Eye (tissue), 1 donor: Measurements from ENCODE around the gene GJD4.

Experiments used
- DNase-seq: peaks from one replicate; pipeline ENCODE4 v3.0.0-alpha.2; 2015

The GJD4 gene, protein sequence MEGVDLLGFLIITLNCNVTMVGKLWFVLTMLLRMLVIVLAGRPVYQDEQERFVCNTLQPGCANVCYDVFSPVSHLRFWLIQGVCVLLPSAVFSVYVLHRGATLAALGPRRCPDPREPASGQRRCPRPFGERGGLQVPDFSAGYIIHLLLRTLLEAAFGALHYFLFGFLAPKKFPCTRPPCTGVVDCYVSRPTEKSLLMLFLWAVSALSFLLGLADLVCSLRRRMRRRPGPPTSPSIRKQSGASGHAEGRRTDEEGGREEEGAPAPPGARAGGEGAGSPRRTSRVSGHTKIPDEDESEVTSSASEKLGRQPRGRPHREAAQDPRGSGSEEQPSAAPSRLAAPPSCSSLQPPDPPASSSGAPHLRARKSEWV

DNA sequence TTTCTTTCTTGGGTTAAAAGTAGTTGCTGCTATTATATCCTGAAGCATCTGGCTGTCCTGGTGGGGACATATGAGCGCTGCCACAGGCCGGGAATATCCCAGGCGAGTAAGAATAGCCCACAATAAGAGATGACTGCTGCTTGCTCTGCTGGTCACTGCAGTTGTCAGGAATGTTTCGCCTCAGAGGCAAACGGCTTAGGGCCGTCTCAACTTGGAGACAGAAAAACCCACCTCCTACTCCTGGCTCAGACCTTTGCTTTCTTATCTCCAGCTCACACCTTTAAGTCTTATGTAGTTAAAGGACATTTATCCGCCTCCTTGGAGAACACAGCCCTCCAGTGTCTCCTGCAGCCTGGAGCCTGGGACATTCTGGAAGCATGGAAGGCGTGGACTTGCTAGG, at the start of gene GJD4:
Gene GJD4 (plus strand): TSS at position 151 of the 400 bp plus-strand sequence. CDS start 227 bp downstream, at position 378.
- DNase-seq, result no peak

DNA sequence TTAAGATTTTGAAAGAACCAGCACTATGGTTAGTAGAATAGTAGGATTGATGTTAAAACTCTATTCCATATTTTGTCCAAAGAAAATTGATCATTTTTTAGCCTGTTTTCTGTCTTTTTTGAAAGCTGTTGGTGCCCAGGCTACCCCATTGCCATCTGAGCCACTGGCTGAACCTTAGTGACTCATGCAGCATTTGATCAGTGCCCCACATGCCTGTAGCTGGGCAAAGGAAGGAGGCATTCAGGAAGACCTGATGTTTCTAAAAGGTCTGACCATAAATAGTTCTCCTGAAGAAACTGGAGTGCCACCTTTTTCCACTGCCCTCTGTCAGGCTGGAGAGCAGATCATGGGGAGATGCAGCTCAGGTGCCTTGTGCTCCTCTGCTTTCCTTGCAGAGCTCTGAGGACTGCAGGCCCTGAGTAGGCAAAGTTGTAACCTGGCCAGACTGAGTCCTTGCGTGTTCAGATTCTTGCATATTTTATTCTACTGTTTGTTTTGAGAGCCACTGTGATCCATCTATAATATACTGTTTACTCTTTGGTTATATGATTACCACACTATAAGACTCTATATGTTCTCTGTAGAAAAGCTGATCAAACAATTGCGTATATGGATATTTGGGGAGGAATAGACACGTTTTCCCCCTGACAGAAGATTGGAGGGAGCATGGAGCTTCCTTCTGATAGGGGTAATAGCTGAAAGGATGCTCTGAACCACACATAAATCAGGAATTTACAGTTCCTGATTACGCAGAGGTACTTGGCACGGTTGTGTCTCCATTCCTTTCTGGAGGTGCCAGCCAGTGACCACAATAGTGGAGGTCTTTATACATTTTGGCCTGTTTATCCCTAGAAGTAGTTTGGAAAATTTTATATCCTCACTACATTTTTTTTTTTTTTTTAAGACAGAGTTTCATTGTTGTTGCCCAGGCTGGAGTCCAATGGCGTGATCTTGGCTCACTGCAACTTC, 48.9 kb upstream of the GJD4 start:
- no peak for DNase-seq

- DNase-seq, result no peak
Measured at GRCh38 chr10:35558276-35558675, 46.9 kb upstream of the GJD4 start.

DNA sequence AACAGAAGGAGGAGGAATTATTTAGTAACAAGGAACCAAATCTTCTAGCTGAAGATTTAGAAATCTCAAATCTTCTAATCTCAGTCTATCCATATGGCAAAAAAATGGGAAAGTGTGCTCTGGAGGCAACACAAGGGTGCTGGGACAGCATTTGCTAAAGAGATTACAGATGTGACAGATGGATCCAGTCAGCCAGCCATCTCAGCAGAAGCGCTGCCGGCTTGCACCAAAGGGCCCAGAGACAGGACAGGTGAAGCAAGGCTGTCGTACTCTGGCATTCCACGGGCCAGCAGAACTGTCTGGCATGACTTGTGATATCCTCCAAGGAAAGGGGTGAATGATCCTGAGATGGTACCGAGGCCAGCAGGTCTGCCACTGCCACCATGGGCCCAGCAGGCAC, 45.7 kb upstream of the GJD4 start:
- DNase-seq, result no peak

DNA sequence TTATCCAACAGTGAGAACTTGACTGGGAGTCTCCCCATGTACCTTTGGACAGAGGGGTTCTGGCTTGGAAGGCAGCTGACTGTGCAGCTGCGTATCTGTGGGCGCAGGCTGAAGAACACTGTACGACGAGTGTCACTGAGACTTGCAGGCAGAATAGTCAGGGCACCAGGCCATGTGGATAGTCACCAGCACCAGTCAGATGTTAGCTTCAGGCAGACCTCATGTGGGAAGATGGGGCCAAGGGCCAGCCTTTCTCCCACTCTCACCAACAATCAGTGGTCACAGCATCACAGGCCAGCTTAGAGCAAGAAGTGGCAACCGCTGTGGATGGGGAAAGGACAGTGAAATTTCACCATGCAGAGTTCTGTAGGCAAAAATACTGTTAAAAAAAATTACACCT, 43.4 kb upstream of the GJD4 start:
- DNase-seq, result no peak

DNA sequence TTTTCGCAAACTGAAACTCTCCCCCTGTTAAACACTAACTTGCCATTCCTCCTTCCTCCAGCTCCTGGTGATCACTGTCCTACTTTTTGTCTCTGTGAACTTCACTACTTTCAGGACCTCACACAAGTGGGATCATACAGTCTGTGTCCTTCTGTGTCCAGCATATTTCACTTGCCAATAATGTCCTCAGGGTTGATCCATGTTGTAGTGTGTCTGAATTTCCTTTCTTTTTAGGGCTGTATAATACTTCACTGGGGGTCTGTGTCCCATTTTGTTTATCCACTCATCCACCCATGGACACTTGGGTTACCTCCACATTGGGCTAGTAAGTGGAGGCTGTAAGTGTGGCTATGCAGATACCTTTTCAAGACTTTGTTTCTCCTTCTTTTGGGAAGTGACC, 42.7 kb upstream of the GJD4 start:
- no peak for DNase-seq

- peak; percentile 87 for DNase-seq
Measured at GRCh38 chr10:35563261-35563891, 41.8 kb upstream of the GJD4 start.

GRCh38 chr10:35564341-35564968, 40.7 kb upstream of the GJD4 start:
- no peak for DNase-seq

GRCh38 chr10:35565602-35566081, 39.5 kb upstream of the GJD4 start:
- no peak for DNase-seq

GRCh38 chr10:35567951-35568350, 37.2 kb upstream of the GJD4 start:
- DNase-seq, result no peak

DNA sequence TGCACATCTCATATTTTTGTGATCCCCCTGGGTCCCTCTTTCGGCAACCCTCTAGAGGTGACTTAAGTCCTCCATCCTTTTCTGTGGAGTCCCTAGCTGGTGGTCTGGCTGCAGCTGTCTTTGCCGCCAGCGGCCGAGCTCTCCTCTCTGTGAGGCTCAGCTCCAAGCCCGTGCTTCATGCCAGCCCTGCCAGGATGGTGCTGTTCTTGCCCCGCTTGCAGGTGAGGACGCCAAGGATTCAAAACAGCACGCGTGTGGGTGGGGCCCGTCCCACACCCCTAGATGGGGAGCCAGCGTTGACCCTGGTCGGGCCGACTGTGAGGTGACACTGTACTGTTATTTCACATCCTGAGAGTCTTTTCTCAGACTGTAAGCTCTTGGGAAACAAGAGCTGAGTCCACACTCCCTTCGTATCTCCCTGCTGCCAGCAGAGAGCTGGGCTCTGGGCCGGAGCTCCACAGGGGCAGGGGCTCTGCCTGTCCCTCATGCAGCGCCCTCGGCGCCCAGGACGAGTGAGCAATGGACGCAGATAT, 36.6 kb upstream of the GJD4 start:
- no peak for DNase-seq

GRCh38 chr10:35569111-35569707, 35.9 kb upstream of the GJD4 start:
- no peak for DNase-seq

DNA sequence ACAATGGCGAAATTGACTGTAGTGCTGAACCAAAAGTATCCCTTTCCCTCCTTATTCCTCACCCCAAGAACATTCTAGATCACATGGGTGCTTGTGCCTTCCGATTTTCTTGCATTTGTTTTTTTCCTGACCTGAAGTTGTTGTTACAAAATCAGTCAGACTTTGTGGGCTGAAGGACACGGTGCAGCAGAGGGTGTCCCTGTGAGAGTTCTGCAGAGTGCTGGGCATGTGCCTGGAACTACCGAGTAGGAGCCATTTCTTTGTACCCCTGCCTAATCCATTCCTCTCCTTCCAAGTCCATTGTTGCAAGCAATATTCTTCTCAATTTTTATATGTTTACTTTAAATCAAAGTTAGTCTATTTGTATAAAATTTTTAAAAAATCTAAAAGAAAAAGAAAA, 35.3 kb upstream of the GJD4 start:
- DNase-seq, result no peak

- no peak for DNase-seq
Measured at GRCh38 chr10:35570397-35570796, 34.7 kb upstream of the GJD4 start.

DNA sequence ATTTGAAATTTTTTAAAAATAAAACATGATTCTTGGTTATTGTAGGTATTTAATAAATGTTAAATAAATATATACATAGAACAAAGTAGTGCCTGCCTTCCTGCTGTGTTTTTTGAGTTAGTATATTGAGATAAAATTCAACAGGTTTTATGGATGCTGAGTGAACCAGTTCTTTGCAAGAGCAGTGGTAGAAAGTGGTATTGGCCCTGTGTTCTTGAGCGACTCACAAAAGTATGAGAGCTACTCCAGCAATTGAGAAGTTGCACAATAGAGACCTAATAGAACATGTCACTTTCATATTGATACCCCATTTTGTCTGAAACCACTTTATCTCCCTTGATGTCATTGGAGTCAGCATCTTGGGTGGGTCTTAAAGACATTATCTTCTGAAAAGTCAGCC, 32.6 kb upstream of the GJD4 start:
- DNase-seq, result no peak

GRCh38 chr10:35573796-35574195, 31.3 kb upstream of the GJD4 start:
- no peak for DNase-seq

- no peak for DNase-seq
Measured at GRCh38 chr10:35574924-35575352, 30.2 kb upstream of the GJD4 start.

DNA sequence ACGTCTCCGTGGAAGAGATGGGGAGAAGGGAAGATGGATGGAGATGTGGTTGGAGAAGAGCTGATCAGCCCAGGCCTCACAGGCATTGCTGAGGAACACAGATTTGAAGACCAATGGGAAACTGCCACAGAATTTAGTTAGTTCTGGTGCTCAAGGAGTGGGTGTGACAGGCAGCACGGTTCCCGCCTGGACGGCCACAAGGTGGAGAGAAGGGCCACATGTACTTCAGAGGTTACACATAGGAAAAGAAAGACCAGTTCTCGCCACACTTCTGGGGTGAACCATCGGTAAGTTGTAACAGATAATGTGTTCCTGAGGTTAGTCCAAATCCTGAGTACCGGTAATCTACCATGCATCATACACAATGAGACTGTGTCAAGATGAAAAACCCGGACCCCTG, 29.5 kb upstream of the GJD4 start:
- DNase-seq, result no peak

GRCh38 chr10:35576730-35577129, 28.4 kb upstream of the GJD4 start:
- no peak for DNase-seq

- DNase-seq, result no peak
Measured at GRCh38 chr10:35577926-35578617, 27.1 kb upstream of the GJD4 start.

GRCh38 chr10:35578618-35578956, 26.6 kb upstream of the GJD4 start:
- DNase-seq, result no peak

- DNase-seq, result no peak
Measured at GRCh38 chr10:35579116-35579515, 26.0 kb upstream of the GJD4 start.
